Fibroblast of mammary gland (primary cell): Measurements from ENCODE around the gene FBXL15.

Source experiments
- DNase-seq: peaks from one replicate; pipeline ENCODE4 v3.0.0-alpha.2; 2010; ENCODE audit warnings: low read depth
- H3K4me3 ChIP-seq: 2 replicates; pipeline ENCODE4 v1.5.1; 2011; ENCODE audit warnings: low read depth, mild to moderate bottlenecking, low read length, moderate library complexity; ENCODE audit not compliant: control insufficient read depth
- CTCF ChIP-seq: conservative IDR thresholded peaks from 2 replicates; pipeline ENCODE4 v1.5.1; 2011; ENCODE audit warnings: low read depth, low read length, inconsistent platforms; ENCODE audit not compliant: control insufficient read depth, insufficient read depth

Gene FBXL15

GRCh38 chr10:102425444-102425843, 4.8 kb downstream of the FBXL15 start:
- no peak for TF ChIP-seq CTCF
- H3K4me3 ChIP-seq: no peak overlapping the region
- DNase-seq: no peak

- TF ChIP-seq CTCF: no peak
- DNase-seq: peak; percentile 50
Observed at GRCh38 chr10:102426803-102427287, 6.2 kb downstream of the FBXL15 start.

GRCh38 chr10:102429468-102429867, 8.8 kb downstream of the FBXL15 start:
- no peak overlapping the region for H3K4me3 ChIP-seq
- TF ChIP-seq CTCF: no peak
- no peak for DNase-seq

More at GRCh38 chr10:102426803-102427287, 6.2 kb downstream of the FBXL15 start:
- no peak overlapping the region for H3K4me3 ChIP-seq

- no peak for TF ChIP-seq CTCF
- peak overlapping the region; percentile 92 for H3K4me3 ChIP-seq
- peak; percentile 58 for DNase-seq
Observed at GRCh38 chr10:102431452-102432124, 11.0 kb downstream of the FBXL15 start.

GRCh38 chr10:102432162-102432950, 11.7 kb downstream of the FBXL15 start, which contains the start of gene CUEDC2:
TSS of gene CUEDC2 (minus strand) at chr10:102432574. CDS start at chr10:102425188, 7,386 bp downstream.
- H3K4me3 ChIP-seq: peak within 1 kb of the TSS; percentile 92
- no peak for TF ChIP-seq CTCF
- peak; percentile 97 for DNase-seq

GRCh38 chr10:102433619-102434046, 13.0 kb downstream of the FBXL15 start:
- TF ChIP-seq CTCF: no peak
- H3K4me3 ChIP-seq: no peak overlapping the region
- no peak for DNase-seq
